Left lung (tissue), 10 donors: ENCODE results near the gene SCYGR2. TPM values are rescaled to one million over a fixed set of nuclear protein-coding genes. Genes with fewer than 3 reads are reported as not detected.

Source experiments
- ATAC-seq: fragments of 200-7000 bp; cut with Tn5 transposase; one replicate; pipeline ENCODE4 v1.9.1; 2020; ENCODE audit warnings: moderate library complexity
- DNase-seq, 4 donors: peaks; one replicate each; pipeline ENCODE4 v3.0.0-alpha.2; 2013 to 2020
- H3K27ac ChIP-seq, 2 donors: fragments of 200-600 bp; sonication (generic) in 1 of 2; one replicate each; pipeline versions ENCODE4 v1.5.0 to v1.8.0; 2020 to 2021
- H3K27me3 ChIP-seq, 2 donors: fragments of 200-600 bp; sonication (generic) in 1 of 2; one replicate each; pipeline versions ENCODE4 v1.5.0 to v1.8.0; 2020 to 2021
- H3K36me3 ChIP-seq, 2 donors: fragments of 200-600 bp; sonication (generic) in 1 of 2; one replicate each; pipeline versions ENCODE4 v1.5.0 to v1.8.0; 2020 to 2021
- H3K4me1 ChIP-seq, 2 donors: fragments of 200-600 bp; one replicate each; pipeline ENCODE4 v1.8.0; 2021
- H3K4me3 ChIP-seq, 2 donors: fragments of 200-600 bp; sonication (generic) in 1 of 2; one replicate each; pipeline versions ENCODE4 v1.5.0 to v1.8.0; 2020 to 2021; ENCODE audit warnings: mild to moderate bottlenecking in 1 of 2
- H3K9me3 ChIP-seq, 2 donors: fragments of 200-600 bp; sonication (generic) in 1 of 2; one replicate each; pipeline versions ENCODE4 v1.5.0 to v1.8.0; 2020 to 2021
- CTCF ChIP-seq, 2 donors: fragments of 200-600 bp; sonication (generic) in 1 of 2; IDR thresholded peaks; one replicate each; pipeline versions ENCODE4 v1.5.0 to v1.8.0; 2021; ENCODE audit warnings: antibody characterized with exemption in 2 of 2
- intact Hi-C, 2 donors: fragments of 100-400 bp; cut with DNase I; formaldehyde crosslinking; loops; one replicate each; pipeline versions ENCODE4 v1.11.2 to v1.14.2; 2022
- polyA plus RNA-seq, 6 donors: library from polyadenylated mRNA; unstranded; fragments of 120-200 nt; gene quantifications; one replicate each; pipeline ENCODE4 v1.2.1, GENCODE V29; 2013; ENCODE audit not compliant: insufficient read length in 6 of 6
- total RNA-seq, 2 donors: library from RNA; stranded (reverse); fragmentation: NEBNext Ultra II Directional; extraction: Animal tissue kit (Norgen Biotek cat#: 25700); gene quantifications; one replicate each; pipeline ENCODE4 v1.2.1, GENCODE V29; 2021
- donor health status: DM: no; HTN: yes; CAD: no.
- donor health status: DM: no; HTN: no; CAD: no.

SCYGR2 gene
- total and polyA plus RNA-seq, 8 donors: not detected

GRCh38 chr2:227623226-227623625, 24.5 kb downstream of the SCYGR2 start:
- H3K36me3 ChIP-seq: no peaks in the 10 kb centered on the region
- intact Hi-C loops: no loop called here
- DNase-seq (no peak), ATAC-seq (no peak)
- H3K27me3 ChIP-seq: no peaks in the 10 kb centered on the region
- no peak overlapping the region for H3K27ac ChIP-seq
- H3K4me1 ChIP-seq: no peaks in the 10 kb centered on the region
- H3K4me3 ChIP-seq: no peak overlapping the region
- H3K9me3 ChIP-seq: peaks cover 0 to 6% of the 10 kb centered on the region in 2 donors
- TF ChIP-seq CTCF (IDR thresholded peaks at IDR 0.05): no peak

GRCh38 chr2:227625420-227625819, 26.7 kb downstream of the SCYGR2 start:
- no peaks in the 10 kb centered on the region for H3K36me3 ChIP-seq
- no peaks in the 10 kb centered on the region for H3K4me1 ChIP-seq
- TF ChIP-seq CTCF (IDR thresholded peaks at IDR 0.05): no peak
- H3K27ac ChIP-seq: no peak overlapping the region
- intact Hi-C loops: no loop called here
- ATAC-seq (no peak), DNase-seq (no peak)
- no peak overlapping the region for H3K4me3 ChIP-seq
- peaks cover 0 to 6% of the 10 kb centered on the region in 2 donors for H3K9me3 ChIP-seq
- no peaks in the 10 kb centered on the region for H3K27me3 ChIP-seq

GRCh38 chr2:227626580-227627151, 28.0 kb downstream of the SCYGR2 start:
- no peak for TF ChIP-seq CTCF (IDR thresholded peaks at IDR 0.05)
- DNase-seq: no peak
- Histone ChIP-seq H3K4me1 (no peaks in the 10 kb centered on the region), H3K36me3 (no peaks in the 10 kb centered on the region), H3K27me3 (peaks cover 0 to 10% of the 10 kb centered on the region in 2 donors), H3K4me3 (no peak overlapping the region), H3K27ac (no peak overlapping the region), H3K9me3 (peaks cover 0 to 6% of the 10 kb centered on the region in 2 donors)
- no peak for ATAC-seq
- intact Hi-C loops: no loop called here

GRCh38 chr2:227627769-227628168, 29.1 kb downstream of the SCYGR2 start:
- ATAC-seq (no peak), DNase-seq (no peak)
- H3K9me3 ChIP-seq: peaks cover 0 to 2% of the 10 kb centered on the region in 2 donors
- H3K36me3 ChIP-seq: no peaks in the 10 kb centered on the region
- H3K27me3 ChIP-seq: peaks cover 0 to 18% of the 10 kb centered on the region in 2 donors
- no peaks in the 10 kb centered on the region for H3K4me1 ChIP-seq
- intact Hi-C loops: no loop called here
- no peak overlapping the region for H3K4me3 ChIP-seq
- H3K27ac ChIP-seq: no peak overlapping the region
- TF ChIP-seq CTCF (IDR thresholded peaks at IDR 0.05): no peak

DNA sequence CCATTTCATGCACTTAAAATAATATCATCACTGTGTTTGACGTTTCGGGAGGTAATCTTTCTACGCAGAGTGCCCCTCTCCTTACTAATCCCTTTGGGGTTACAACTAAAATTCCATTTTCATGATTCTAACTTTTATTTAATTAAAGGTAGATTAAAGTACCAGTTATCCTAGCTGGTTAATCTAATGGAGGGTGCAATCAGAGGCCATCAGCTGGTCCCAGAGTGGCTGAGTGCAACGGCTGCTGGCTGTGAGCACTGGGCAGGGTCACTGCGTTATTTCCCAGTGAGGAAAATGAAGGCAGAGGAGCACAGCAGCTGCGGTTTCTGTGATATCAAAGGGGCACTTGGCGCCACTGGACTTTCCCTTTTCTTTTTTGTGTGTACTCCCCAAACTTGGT, 30.7 kb downstream of the SCYGR2 start:
- no peak for TF ChIP-seq CTCF (IDR thresholded peaks at IDR 0.05)
- no peaks in the 10 kb centered on the region for H3K9me3 ChIP-seq
- no peak overlapping the region for H3K4me3 ChIP-seq
- H3K27me3 ChIP-seq: peaks cover 0 to 18% of the 10 kb centered on the region in 2 donors
- no peak for ATAC-seq
- no peak overlapping the region for H3K27ac ChIP-seq
- no peak for DNase-seq
- no peaks in the 10 kb centered on the region for H3K4me1 ChIP-seq
- intact Hi-C loops: no loop called here
- H3K36me3 ChIP-seq: no peaks in the 10 kb centered on the region
